A673 (cell line): Measurements from ENCODE around the gene DYNLT2B. TPM values are rescaled to one million over a fixed set of nuclear protein-coding genes. Genes with fewer than 3 reads are reported as not detected.
"Not testable (repeated sequence)": the region's sequence is repeated elsewhere in the genome, so short reads cannot be mapped to it uniquely, and the experiment has no call there.

ENCODE experiments used
- BruUV-seq: library from RNA; stranded (reverse); fragments of 400-500 nt; replicated peaks from 2 replicates; lab custom pipeline; 2021; lab: Mats Ljungman, UMichigan
- CTCF ChIA-PET: fragments of 300-600 bp; sonication (Branson Sonifier 250); formaldehyde crosslinking; loops from one replicate; lab custom pipeline; 2022; ENCODE audit warnings: antibody characterized with exemption; lab: Charles Lee
- POLR2A ChIA-PET: fragments of 300-600 bp; sonication (Branson Sonifier 250); formaldehyde crosslinking; loops from one replicate; lab custom pipeline; 2022; ENCODE audit warnings: antibody characterized with exemption; ENCODE audit not compliant: low non-redundant PET; lab: Charles Lee
- DNase-seq: peaks from one replicate; pipeline ENCODE4 v3.0.0-alpha.2; 2015; ENCODE audit warnings: low spot score
- H3K27ac ChIP-seq: fragments of 200-600 bp; sonication (generic); 2 replicates; pipeline ENCODE4 v1.5.1; 2016; ENCODE audit warnings: mixed run types, low read depth, mild to moderate bottlenecking, mixed read lengths, antibody characterized with exemption, low read length; ENCODE audit not compliant: poor library complexity, severe bottlenecking
- H3K27me3 ChIP-seq: fragments of 200-600 bp; sonication (generic); replicated peaks from 2 replicates; pipeline ENCODE4 v1.6.1; 2017; ENCODE audit warnings: mixed run types, low read depth, mild to moderate bottlenecking, mixed read lengths, antibody characterized with exemption, low read length; ENCODE audit not compliant: insufficient read depth, poor library complexity
- H3K36me3 ChIP-seq: fragments of 200-600 bp; sonication (generic); 2 replicates; pipeline ENCODE4 v1.6.1; 2016; ENCODE audit warnings: mixed run types, mild to moderate bottlenecking, mixed read lengths, antibody characterized with exemption, low read length; ENCODE audit not compliant: insufficient read depth, poor library complexity, severe bottlenecking
- H3K4me1 ChIP-seq: fragments of 200-600 bp; sonication (generic); 2 replicates; pipeline ENCODE4 v1.6.1; 2017; ENCODE audit warnings: mixed run types, mild to moderate bottlenecking, mixed read lengths, antibody characterized with exemption, low read length; ENCODE audit not compliant: insufficient read depth, poor library complexity, severe bottlenecking
- H3K4me3 ChIP-seq: fragments of 200-600 bp; sonication (generic); 2 replicates; pipeline ENCODE4 v1.5.1; 2016; ENCODE audit warnings: low read depth, mixed run types, mild to moderate bottlenecking, mixed read lengths, low read length; ENCODE audit not compliant: poor library complexity, severe bottlenecking
- H3K9me3 ChIP-seq: fragments of 200-600 bp; sonication (generic); 2 replicates; pipeline ENCODE4 v1.6.1; 2016; ENCODE audit warnings: mixed run types, low read depth, mild to moderate bottlenecking, mixed read lengths, antibody characterized with exemption, low read length; ENCODE audit not compliant: poor library complexity, severe bottlenecking
- CTCF ChIP-seq: fragments of 300-800, 200-600 bp; sonication (generic); conservative IDR thresholded peaks from 2 replicates; pipeline ENCODE4 v1.5.1; 2017; ENCODE audit warnings: low read depth, mild to moderate bottlenecking, antibody characterized with exemption, low read length, moderate library complexity, mixed read lengths
- EZH2 ChIP-seq: fragments of 200-600 bp; sonication (generic); IDR thresholded peaks from 2 replicates; pipeline ENCODE4 v1.6.1; 2017; ENCODE audit warnings: borderline replicate concordance, low read depth, mild to moderate bottlenecking, mixed read lengths, antibody characterized with exemption, low read length; ENCODE audit not compliant: poor library complexity, severe bottlenecking
- intact Hi-C: fragments of 100-400 bp; cut with micrococcal nuclease; formaldehyde crosslinking; loops from one replicate; pipeline ENCODE4 v1.10.0; 2022; ENCODE audit not compliant: unreplicated experiment
- total RNA-seq: library from RNA; stranded (reverse); gene quantifications from 2 replicates; pipeline ENCODE4 v1.2.3, GENCODE V29; 2021

DYNLT2B gene
- total RNA-seq, 1 experiment from 2014 or later, result 24.6 TPM

DNA sequence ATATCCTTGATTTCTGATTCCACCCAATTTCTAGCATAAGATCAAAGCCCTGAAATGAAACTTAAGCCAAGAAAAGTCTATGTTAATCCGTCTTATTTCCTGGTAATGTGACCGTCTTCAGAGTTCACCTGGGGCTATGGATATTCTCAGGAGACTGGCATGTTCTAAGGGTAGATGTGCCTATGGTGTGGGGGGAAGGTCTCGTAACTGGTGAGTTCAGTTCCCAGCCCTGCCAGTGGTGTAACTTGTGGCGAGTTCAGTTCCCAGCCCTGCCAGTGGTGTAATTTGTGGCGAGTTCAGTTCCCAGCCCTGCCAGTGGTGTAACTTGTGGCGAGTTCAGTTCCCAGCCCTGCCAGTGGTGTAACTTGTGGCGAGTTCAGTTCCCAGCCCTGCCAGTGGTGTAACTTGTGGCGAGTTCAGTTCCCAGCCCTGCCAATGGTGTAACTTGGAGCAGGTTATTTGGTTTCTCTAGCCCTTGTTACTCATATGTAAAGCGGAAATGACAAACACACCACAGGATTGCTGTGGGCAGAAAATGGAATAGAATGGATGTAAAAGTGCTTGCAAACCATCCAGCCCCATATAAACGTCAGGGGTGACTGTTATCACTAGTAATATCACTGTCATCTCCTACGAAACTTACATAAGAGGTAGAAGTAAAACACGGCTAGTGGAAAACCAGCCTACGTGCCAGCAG is 71.3 kb downstream of the DYNLT2B start:
- BruUV-seq, result no TSS peak
- CTCF ChIA-PET, result no interaction called here

GRCh38 chr3:196244166-196244565 is 73.9 kb downstream of the DYNLT2B start:
- H3K9me3 ChIP-seq, BruUV-seq, H3K4me3 ChIP-seq, intact Hi-C loops, CTCF ChIA-PET, H3K4me1 ChIP-seq, H3K27ac ChIP-seq, H3K27me3 ChIP-seq, POLR2A ChIA-PET, DNase-seq, H3K36me3 ChIP-seq: not testable (repeated sequence)

More for the DNA sequence above, 71.3 kb downstream of the DYNLT2B start:
- H3K4me3 ChIP-seq, result no peak overlapping the region
- no peaks in the 10 kb centered on the region for H3K27me3 ChIP-seq
- no peak for DNase-seq
- POLR2A ChIA-PET, result no interaction called here
- H3K36me3 ChIP-seq, result peaks cover 4% of the 10 kb centered on the region
- no peaks in the 10 kb centered on the region for H3K4me1 ChIP-seq
- intact Hi-C loops, result no loop called here
- no peak for TF ChIP-seq CTCF
- no peak overlapping the region for H3K27ac ChIP-seq
- no peaks in the 10 kb centered on the region for H3K9me3 ChIP-seq

GRCh38 chr3:196241704-196242103 is 76.3 kb downstream of the DYNLT2B start:
- CTCF ChIA-PET, result no interaction called here

More at GRCh38 chr3:196241704-196242103, 76.3 kb downstream of the DYNLT2B start:
- intact Hi-C loops, result no loop called here
- no peaks in the 10 kb centered on the region for H3K9me3 ChIP-seq
- no peaks in the 10 kb centered on the region for H3K27me3 ChIP-seq
- TF ChIP-seq EZH2, result no peak
- POLR2A ChIA-PET, result no interaction called here
- DNase-seq, result no peak
- H3K36me3 ChIP-seq, result peaks cover 19% of the 10 kb centered on the region
- H3K27ac ChIP-seq, result no peak overlapping the region
- no peaks in the 10 kb centered on the region for H3K4me1 ChIP-seq
- BruUV-seq, result no TSS peak
- H3K4me3 ChIP-seq, result no peak overlapping the region

Other genes starting within 250 kb of the DYNLT2B start
- gene TFRC, start 236.2 kb downstream of the DYNLT2B start, total RNA-seq, result 240 and 336 TPM in 2 replicates
- gene ZDHHC19, start 106.8 kb downstream of the DYNLT2B start, total RNA-seq, result not detected in 2 replicates
- not detected in 2 replicates for gene SLC51A, start 101.7 kb downstream of the DYNLT2B start, total RNA-seq
- gene PCYT1A, start 30.5 kb downstream of the DYNLT2B start, total RNA-seq, result 62.3 and 63.2 TPM in 2 replicates
- gene TM4SF19, start 20.1 kb upstream of the DYNLT2B start, total RNA-seq, result not detected in 2 replicates
- gene UBXN7, start 114.2 kb upstream of the DYNLT2B start, total RNA-seq, result 92.8 and 94.2 TPM in 2 replicates
- gene RNF168, start 185.5 kb upstream of the DYNLT2B start, total RNA-seq, result 37.9 and 42.9 TPM in 2 replicates
- gene SMCO1, start 197.1 kb upstream of the DYNLT2B start, total RNA-seq, result not detected in 2 replicates